ENCODE measurements around the gene CSF1. TPM values are rescaled to one million over a fixed set of nuclear protein-coding genes. Genes with fewer than 3 reads are reported as not detected.

Gene CSF1
- total and polyA plus RNA-seq, 2 of the 13 experiments (the other 11 are each of a cell fraction or from before 2014, with no cell fraction given), result 4.6 to 13.3 TPM

DNA sequence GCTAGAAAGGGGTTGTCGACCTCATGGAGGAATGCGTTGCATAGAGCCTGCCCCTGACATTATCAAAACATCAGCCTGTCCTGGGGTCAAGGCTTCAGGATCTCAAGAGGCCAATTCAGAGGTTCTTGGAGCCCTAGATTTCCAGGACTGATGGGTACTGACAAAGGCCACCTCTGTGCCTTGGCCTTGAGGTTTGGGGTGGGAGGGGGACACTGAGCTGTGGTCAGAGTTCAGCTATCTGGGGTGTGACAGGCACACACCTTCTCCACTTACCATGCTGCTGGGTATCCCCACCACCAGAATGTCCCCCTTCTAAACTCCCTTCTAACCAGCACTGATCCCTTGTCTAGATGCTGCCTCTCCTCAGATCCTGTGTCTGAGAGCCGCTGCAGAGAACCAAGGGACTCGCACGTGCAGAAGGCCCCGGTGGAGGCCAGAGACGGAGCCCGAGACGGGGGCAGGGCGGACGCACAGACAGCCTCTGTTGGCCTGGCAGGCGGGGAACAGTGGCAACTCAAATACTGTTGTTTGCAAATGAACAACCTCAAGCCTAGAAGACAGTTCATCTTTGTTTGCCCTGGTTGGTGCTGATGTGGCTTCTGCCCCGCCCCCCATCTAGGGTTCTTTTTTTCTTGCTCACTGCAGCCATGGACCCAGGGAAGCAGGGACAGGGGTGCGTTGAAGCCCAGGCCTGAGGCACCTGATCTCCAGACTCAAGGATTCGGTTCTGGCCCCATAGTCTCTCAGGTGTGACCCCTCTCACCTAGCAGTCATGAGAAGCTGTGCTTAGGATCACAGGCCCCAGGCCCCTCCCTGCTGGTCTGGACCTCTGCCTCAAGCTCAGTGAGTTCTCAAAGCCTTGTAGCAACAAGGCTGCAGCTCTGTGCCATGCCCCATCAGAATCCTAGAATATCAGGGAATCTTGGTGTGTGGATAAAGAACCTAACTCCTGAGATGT, 28.1 kb upstream of the CSF1 start (continued):
- TF ChIP-seq ZNF501 (CRISPR knock-in tag; IDR thresholded peaks at IDR 0.05) (no peak), JUNB (CRISPR knock-in tag; IDR thresholded peaks at IDR 0.05; ENCODE audit: borderline replicate concordance) (no peak), ZNF24 (IDR thresholded peaks at IDR 0.05) (no peak), AGO2 (optimal IDR thresholded peaks at IDR 0.05; ENCODE audit: low read depth, low read length) (no peak), ZNF761 (CRISPR knock-in tag; conservative IDR thresholded peaks at IDR 0.05) (no peak), ZNF550 (CRISPR knock-in tag; IDR thresholded peaks at IDR 0.05; ENCODE audit: borderline replicate concordance) (no peak), PAXIP1 (CRISPR knock-in tag; conservative IDR thresholded peaks at IDR 0.05) (peak; percentile 74), ATRX (CRISPR knock-in tag; IDR thresholded peaks at IDR 0.05; ENCODE audit: borderline replicate concordance) (no peak), ELF4 (CRISPR knock-in tag; IDR thresholded peaks at IDR 0.05; ENCODE audit: borderline replicate concordance) (no peak), SP2 (CRISPR knock-in tag; IDR thresholded peaks at IDR 0.05) (no peak), FOSL2 (CRISPR knock-in tag; IDR thresholded peaks at IDR 0.05) (peak; percentile 70), U2AF2 (IDR thresholded peaks at IDR 0.05; ENCODE audit: low read depth, low read length) (no peak), RARG (CRISPR knock-in tag; IDR thresholded peaks at IDR 0.05; ENCODE audit: low read depth) (no peak), MXD4 (CRISPR knock-in tag; IDR thresholded peaks at IDR 0.05) (peak; percentile 46; the same call in 1 of the 2 replicates)
- TF ChIP-seq, protein P1, sequence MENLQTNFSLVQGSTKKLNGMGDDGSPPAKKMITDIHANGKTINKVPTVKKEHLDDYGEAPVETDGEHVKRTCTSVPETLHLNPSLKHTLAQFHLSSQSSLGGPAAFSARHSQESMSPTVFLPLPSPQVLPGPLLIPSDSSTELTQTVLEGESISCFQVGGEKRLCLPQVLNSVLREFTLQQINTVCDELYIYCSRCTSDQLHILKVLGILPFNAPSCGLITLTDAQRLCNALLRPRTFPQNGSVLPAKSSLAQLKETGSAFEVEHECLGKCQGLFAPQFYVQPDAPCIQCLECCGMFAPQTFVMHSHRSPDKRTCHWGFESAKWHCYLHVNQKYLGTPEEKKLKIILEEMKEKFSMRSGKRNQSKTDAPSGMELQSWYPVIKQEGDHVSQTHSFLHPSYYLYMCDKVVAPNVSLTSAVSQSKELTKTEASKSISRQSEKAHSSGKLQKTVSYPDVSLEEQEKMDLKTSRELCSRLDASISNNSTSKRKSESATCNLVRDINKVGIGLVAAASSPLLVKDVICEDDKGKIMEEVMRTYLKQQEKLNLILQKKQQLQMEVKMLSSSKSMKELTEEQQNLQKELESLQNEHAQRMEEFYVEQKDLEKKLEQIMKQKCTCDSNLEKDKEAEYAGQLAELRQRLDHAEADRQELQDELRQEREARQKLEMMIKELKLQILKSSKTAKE (CRISPR knock-in tag; IDR thresholded peaks at IDR 0.05; ENCODE audit: borderline replicate concordance), result peak; percentile 89
- TF ChIP-seq, protein P2, sequence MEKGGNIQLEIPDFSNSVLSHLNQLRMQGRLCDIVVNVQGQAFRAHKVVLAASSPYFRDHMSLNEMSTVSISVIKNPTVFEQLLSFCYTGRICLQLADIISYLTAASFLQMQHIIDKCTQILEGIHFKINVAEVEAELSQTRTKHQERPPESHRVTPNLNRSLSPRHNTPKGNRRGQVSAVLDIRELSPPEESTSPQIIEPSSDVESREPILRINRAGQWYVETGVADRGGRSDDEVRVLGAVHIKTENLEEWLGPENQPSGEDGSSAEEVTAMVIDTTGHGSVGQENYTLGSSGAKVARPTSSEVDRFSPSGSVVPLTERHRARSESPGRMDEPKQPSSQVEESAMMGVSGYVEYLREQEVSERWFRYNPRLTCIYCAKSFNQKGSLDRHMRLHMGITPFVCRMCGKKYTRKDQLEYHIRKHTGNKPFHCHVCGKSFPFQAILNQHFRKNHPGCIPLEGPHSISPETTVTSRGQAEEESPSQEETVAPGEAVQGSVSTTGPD (CRISPR knock-in tag; IDR thresholded peaks at IDR 0.05), result no peak
- TF ChIP-seq, protein P3, sequence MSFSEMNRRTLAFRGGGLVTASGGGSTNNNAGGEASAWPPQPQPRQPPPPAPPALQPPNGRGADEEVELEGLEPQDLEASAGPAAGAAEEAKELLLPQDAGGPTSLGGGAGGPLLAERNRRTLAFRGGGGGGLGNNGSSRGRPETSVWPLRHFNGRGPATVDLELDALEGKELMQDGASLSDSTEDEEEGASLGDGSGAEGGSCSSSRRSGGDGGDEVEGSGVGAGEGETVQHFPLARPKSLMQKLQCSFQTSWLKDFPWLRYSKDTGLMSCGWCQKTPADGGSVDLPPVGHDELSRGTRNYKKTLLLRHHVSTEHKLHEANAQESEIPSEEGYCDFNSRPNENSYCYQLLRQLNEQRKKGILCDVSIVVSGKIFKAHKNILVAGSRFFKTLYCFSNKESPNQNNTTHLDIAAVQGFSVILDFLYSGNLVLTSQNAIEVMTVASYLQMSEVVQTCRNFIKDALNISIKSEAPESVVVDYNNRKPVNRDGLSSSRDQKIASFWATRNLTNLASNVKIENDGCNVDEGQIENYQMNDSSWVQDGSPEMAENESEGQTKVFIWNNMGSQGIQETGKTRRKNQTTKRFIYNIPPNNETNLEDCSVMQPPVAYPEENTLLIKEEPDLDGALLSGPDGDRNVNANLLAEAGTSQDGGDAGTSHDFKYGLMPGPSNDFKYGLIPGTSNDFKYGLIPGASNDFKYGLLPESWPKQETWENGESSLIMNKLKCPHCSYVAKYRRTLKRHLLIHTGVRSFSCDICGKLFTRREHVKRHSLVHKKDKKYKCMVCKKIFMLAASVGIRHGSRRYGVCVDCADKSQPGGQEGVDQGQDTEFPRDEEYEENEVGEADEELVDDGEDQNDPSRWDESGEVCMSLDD (CRISPR knock-in tag; IDR thresholded peaks at IDR 0.05; ENCODE audit: borderline replicate concordance), result peak; percentile 83; the same call in 1 of the 2 replicates
- TF ChIP-seq, protein P4, sequence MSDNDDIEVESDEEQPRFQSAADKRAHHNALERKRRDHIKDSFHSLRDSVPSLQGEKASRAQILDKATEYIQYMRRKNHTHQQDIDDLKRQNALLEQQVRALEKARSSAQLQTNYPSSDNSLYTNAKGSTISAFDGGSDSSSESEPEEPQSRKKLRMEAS (IDR thresholded peaks at IDR 0.05), result peak; percentile 83

All from HepG2 (cell line).